ENCODE data around the gene LSAMP.
"Not testable (repeated sequence)": the region's sequence is repeated elsewhere in the genome, so short reads cannot be mapped to it uniquely, and the experiment has no call there.

The LSAMP gene

DNA sequence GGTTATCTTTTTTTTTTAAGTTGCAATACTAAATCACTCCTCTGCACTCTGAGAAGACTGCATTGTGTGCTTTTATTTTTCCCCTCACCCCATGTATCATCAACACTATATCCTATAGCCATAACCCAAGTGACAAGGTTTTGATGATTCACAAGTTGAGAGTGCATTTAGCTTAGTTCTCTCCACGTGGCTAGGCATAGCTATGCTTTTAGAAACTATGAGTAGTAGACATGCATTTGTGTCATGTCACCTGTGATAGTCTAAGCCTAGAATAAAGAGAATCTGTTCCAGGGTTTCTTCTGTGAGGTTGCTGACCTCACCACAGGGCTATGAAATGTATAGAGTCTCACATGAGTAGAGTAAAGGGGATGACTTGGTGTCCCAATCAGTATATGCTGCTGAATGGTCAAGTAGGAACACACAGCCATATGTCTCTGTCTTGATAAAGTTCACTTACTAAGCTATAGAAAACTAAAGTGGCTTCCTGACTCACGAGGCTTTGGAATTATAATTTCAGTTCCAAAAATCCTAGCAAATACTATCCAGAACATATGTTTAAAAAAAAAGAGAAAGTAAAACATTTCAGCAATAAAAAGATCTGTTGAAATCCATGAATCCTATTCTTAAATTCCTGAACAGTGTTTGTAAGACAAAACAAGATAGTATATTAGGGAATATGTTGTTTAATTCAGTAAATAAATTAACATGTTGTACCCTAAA is 206.3 kb downstream of the LSAMP start:
- no peak overlapping the region for H3K4me3 ChIP-seq (ENCODE audit: control insufficient read depth, low read depth, low read length)
- no peak for TF ChIP-seq CTCF (IDR thresholded peaks at IDR 0.05; ENCODE audit: control insufficient read depth, insufficient read depth, low read depth, low read length, missing control alignments)
- DNase-seq (ENCODE audit: low read depth), result no peak

- no peak for TF ChIP-seq CTCF (IDR thresholded peaks at IDR 0.05; ENCODE audit: control insufficient read depth, insufficient read depth, low read depth, low read length, missing control alignments)
- no peak overlapping the region for H3K4me3 ChIP-seq (ENCODE audit: control insufficient read depth, low read depth, low read length)
- no peak for DNase-seq (ENCODE audit: low read depth)
Observed at GRCh38 chr3:116233711-116234357, 211.5 kb downstream of the LSAMP start.

DNA sequence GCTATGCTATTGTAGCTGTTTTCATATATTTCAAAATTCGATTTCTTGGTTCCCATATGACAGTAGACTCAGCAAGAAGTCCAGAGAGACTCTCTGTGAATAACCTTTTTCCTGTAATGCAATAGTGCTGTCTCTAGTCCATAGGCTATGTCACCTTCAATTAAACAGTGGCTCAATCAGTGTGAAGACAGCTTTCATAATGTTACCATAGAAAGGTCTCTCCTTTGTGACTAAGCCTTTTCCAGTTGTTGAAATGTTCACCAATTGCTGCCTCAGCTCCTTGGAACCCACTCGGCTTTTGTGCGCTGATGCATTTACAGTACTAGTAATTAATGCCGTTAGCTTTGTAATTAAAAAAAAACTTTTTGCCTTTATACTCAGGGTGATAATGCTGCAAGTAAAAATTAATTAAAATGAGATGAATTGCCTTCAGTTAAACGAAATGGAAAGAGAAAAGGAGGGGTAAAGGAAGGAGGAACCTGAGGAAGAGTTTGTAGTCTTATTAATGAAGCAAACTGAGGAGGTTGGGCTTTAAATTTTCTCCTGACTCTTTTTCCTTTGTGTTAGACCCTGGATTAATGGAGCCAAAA is 214.8 kb downstream of the LSAMP start:
- no peak for TF ChIP-seq CTCF (IDR thresholded peaks at IDR 0.05; ENCODE audit: control insufficient read depth, insufficient read depth, low read depth, low read length, missing control alignments)
- H3K4me3 ChIP-seq (ENCODE audit: control insufficient read depth, low read depth, low read length), result no peak overlapping the region
- no peak for DNase-seq (ENCODE audit: low read depth)

GRCh38 chr3:116226266-116226665 is 219.0 kb downstream of the LSAMP start:
- TF ChIP-seq CTCF (IDR thresholded peaks at IDR 0.05; ENCODE audit: control insufficient read depth, insufficient read depth, low read depth, low read length, missing control alignments), result no peak

DNA sequence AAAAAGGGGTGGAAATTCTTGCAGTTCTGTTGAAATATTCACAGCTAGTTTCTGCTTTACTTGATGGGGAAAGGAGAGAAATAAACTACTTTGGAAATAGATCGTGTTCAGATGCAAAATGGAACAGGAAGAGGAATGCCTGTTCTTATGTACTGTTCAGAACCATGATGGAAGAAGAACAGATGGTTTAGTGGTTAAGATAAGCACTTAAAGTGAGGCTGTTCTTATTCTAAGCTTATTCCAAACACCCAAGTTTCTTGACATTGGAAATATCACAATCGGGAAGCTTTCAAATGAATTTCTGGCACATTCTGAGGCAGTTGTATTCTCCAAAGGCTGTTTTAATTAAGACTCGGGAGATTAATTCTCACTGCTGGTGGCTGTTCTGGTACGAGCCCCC is 228.5 kb downstream of the LSAMP start:
- TF ChIP-seq CTCF (IDR thresholded peaks at IDR 0.05; ENCODE audit: control insufficient read depth, insufficient read depth, low read depth, low read length, missing control alignments), result no peak
- no peak for DNase-seq (ENCODE audit: low read depth)
- H3K4me3 ChIP-seq (ENCODE audit: control insufficient read depth, low read depth, low read length), result no peak overlapping the region

More at GRCh38 chr3:116226266-116226665, 219.0 kb downstream of the LSAMP start:
- H3K4me3 ChIP-seq (ENCODE audit: control insufficient read depth, low read depth, low read length), result no peak overlapping the region
- DNase-seq (ENCODE audit: low read depth), result no peak

DNA sequence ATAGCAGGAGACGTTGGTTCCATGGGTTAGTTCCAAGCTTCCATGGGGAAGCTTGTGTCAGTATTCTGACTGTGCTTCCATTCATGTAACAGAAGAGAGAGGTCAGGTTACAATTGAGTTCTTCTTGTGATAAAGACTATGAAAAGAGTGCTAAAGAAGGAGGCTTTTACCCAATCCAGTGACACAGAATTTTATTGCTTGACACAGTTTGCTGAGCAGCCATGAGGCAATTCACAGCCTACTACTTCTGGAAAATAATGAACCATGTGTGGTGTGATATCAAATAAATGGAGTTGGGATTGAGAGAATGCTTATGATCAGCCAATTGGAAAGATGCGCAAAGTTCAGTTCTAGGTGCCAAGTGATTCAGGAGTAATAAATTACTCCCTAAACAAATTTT is 233.4 kb downstream of the LSAMP start:
- no peak for DNase-seq (ENCODE audit: low read depth)
- no peak for TF ChIP-seq CTCF (IDR thresholded peaks at IDR 0.05; ENCODE audit: control insufficient read depth, insufficient read depth, low read depth, low read length, missing control alignments)
- H3K4me3 ChIP-seq (ENCODE audit: control insufficient read depth, low read depth, low read length), result no peak overlapping the region

- not testable (repeated sequence) for H3K4me3 ChIP-seq (ENCODE audit: control insufficient read depth, low read depth, low read length); DNase-seq (ENCODE audit: low read depth)
Observed at GRCh38 chr3:116208830-116209229, 236.5 kb downstream of the LSAMP start.
